Measurements from ENCODE around the gene TMEM52. TPM values are rescaled to one million over a fixed set of nuclear protein-coding genes. Genes with fewer than 3 reads are reported as not detected.
A peak's percentile ranks its signal among the peaks of the same experiment; 100 is the strongest.

The TMEM52 gene
- total and polyA plus RNA-seq, 9 of the 15 experiments (the other 6 are each of a cell fraction or from before 2014, with no cell fraction given): 0.37 to 22.5 (median 6.8) TPM

GRCh38 chr1:1883092-1883873, 35.8 kb downstream of the TMEM52 start (continued):
- TF ChIP-seq ZNF3 (CRISPR knock-in tag; IDR thresholded peaks at IDR 0.05) (no peak), ETS2 (tag; IDR thresholded peaks at IDR 0.05; ENCODE audit: borderline replicate concordance, poor library complexity, severe bottlenecking) (no peak), NFE2L1 (tag; IDR thresholded peaks at IDR 0.05; ENCODE audit: borderline replicate concordance, low read depth) (peak; percentile 27; the same call in 1 of the 2 replicates), PHF21A (IDR thresholded peaks at IDR 0.05; ENCODE audit: borderline replicate concordance, low read depth) (0 out of 2 replicates have a peak, but pooled peaks have one; percentile 46), CEBPG (CRISPR knock-in tag; IDR thresholded peaks at IDR 0.05) (no peak), CEBPG (tag; conservative IDR thresholded peaks at IDR 0.05 in 1 of 2, IDR thresholded peaks at IDR 0.05 in 1 of 2) (no peak), TAL1 (IDR thresholded peaks at IDR 0.05) (peak; percentile 92), ZFPM2 (CRISPR knock-in tag; IDR thresholded peaks at IDR 0.05) (no peak), FOXM1 (IDR thresholded peaks at IDR 0.05; ENCODE audit: low read depth) (peak; percentile 81), FOXM1 (CRISPR knock-in tag; IDR thresholded peaks at IDR 0.05; ENCODE audit: low read depth) (no peak), GTF2A2 (tag; IDR thresholded peaks at IDR 0.05) (no peak), CHD2 (IDR thresholded peaks at IDR 0.05; ENCODE audit: low read depth, low read length) (no peak), E2F5 (CRISPR knock-in tag; IDR thresholded peaks at IDR 0.05) (no peak), STAT5A (IDR thresholded peaks at IDR 0.05; ENCODE audit: borderline replicate concordance, low read length) (peak; percentile 76; the same call in 1 of the 2 replicates), ATF1 (CRISPR knock-in tag; IDR thresholded peaks at IDR 0.05) (no peak), ATF1 (tag; IDR thresholded peaks at IDR 0.05) (peak; percentile 22; the same call in 1 of the 2 replicates), NELFE (IDR thresholded peaks at IDR 0.05; ENCODE audit: insufficient read depth, insufficient read length) (no peak), SRSF3 (IDR thresholded peaks at IDR 0.05; ENCODE audit: insufficient read depth, low read length) (no peak), ZC3H11A (IDR thresholded peaks at IDR 0.05; ENCODE audit: low read depth, low read length) (no peak), ZNF583 (CRISPR knock-in tag; IDR thresholded peaks at IDR 0.05) (no peak), ELF1 (tag; IDR thresholded peaks at IDR 0.05) (no peak), PHB2 (IDR thresholded peaks at IDR 0.05; ENCODE audit: low read depth) (peak; percentile 47; the same call in 1 of the 2 replicates), ZBTB2 (IDR thresholded peaks at IDR 0.05) (peak; percentile 78), SMARCE1 (IDR thresholded peaks at IDR 0.05) (peak; percentile 91)

Measured in K562 (cell line).